A549 (cell line): ENCODE data around the gene PLPP2. TPM values are rescaled to one million over a fixed set of nuclear protein-coding genes. Genes with fewer than 3 reads are reported as not detected.

Source experiments
- ATAC-seq, 2 experiments: fragments of 200-7000 bp in 1 of 2; fragments of >200 bp in 1 of 2; cut with Nextera tagmentation in 1 of 2; cut with Tn5 transposase in 1 of 2; 3 replicates each; pipeline versions ENCODE4 v1.8.0 to v1.9.1; 2018 to 2020; ENCODE audit warnings: mild to moderate bottlenecking in 1 of 2, moderate library complexity in 1 of 2
- CTCF ChIA-PET: fragments of 300-600 bp; sonication (Branson Sonifier 250); formaldehyde crosslinking; extraction: SDS; loops from one replicate; lab custom pipeline; 2021; ENCODE audit warnings: antibody characterized with exemption, inconsistent platforms; lab: Yijun Ruan, JAX
- POLR2A ChIA-PET: fragments of 350-600 bp; formaldehyde crosslinking; extraction: SDS; loops from one replicate; lab custom pipeline; 2021; ENCODE audit warnings: antibody characterized with exemption, inconsistent platforms; lab: Yijun Ruan, JAX
- DNase-seq, 2 experiments: peaks; one replicate each; pipeline versions ENCODE4 v3.0.0 to v3.0.0-alpha.2; 2011 to 2016; ENCODE audit warnings: low read depth in 1 of 2, low spot score in 1 of 2
- FAIRE-seq: peaks from 2 replicates; lab custom pipeline; 2011; peaks lifted over from hg19 to GRCh38; lab: Jason Lieb, UNC
- H3K27ac ChIP-seq, 2 experiments: fragments of >200 bp; sonication (Bioruptor Twin); formaldehyde crosslinking; 3 replicates each; pipeline ENCODE4 v1.5.1; 2016 to 2017
- H3K4me1 ChIP-seq: fragments of >200 bp; sonication (Bioruptor Twin); formaldehyde crosslinking; 3 replicates; pipeline ENCODE4 v1.6.1; 2016
- H3K4me2 ChIP-seq: fragments of >200 bp; sonication (Bioruptor Twin); formaldehyde crosslinking; 3 replicates; pipeline ENCODE4 v1.6.1; 2016
- H3K4me3 ChIP-seq: fragments of >200 bp; sonication (Bioruptor Twin); formaldehyde crosslinking; 3 replicates; pipeline ENCODE4 v1.5.1; 2016
- H3K9me3 ChIP-seq: fragments of >200 bp; sonication (Bioruptor Twin); formaldehyde crosslinking; 3 replicates; pipeline ENCODE4 v1.6.1; 2016
- CBX8 ChIP-seq: fragments of 200-600 bp; sonication (generic); IDR thresholded peaks from 2 replicates; pipeline ENCODE4 v1.6.1; 2016
- FOSB ChIP-seq: fragments of 250-450 bp; sonication (Bioruptor Pico); IDR thresholded peaks from 2 replicates; pipeline ENCODE4 v1.5.0; 2020; ENCODE audit warnings: mild to moderate bottlenecking, moderate library complexity
- GATA3 ChIP-seq: IDR thresholded peaks from 2 replicates; pipeline ENCODE4 v1.6.1; 2012; ENCODE audit warnings: borderline replicate concordance
- HOXB13 ChIP-seq: fragments of 250-450 bp; sonication (Bioruptor Pico); IDR thresholded peaks from 2 replicates; pipeline ENCODE4 v1.5.0; 2020; ENCODE audit warnings: low read depth, mild to moderate bottlenecking, moderate library complexity
- JUNB ChIP-seq: fragments of >200 bp; sonication (Bioruptor Twin); formaldehyde crosslinking; IDR thresholded peaks from 2 replicates; pipeline ENCODE4 v1.6.1; 2016
- KDM1A ChIP-seq: fragments of 200-600 bp; sonication (generic); IDR thresholded peaks from 2 replicates; pipeline ENCODE4 v1.6.1; 2016; ENCODE audit warnings: low read depth, mild to moderate bottlenecking
- MAFK ChIP-seq: fragments of 450-650 bp; IDR thresholded peaks from 2 replicates; pipeline ENCODE4 v1.6.1; 2014; ENCODE audit not compliant: partially characterized antibody
- MYC ChIP-seq: IDR thresholded peaks from 2 replicates; pipeline ENCODE4 v1.6.1; 2012; ENCODE audit warnings: mild to moderate bottlenecking, inconsistent platforms, low read length, improper control_type of control experiment, borderline replicate concordance
- NR3C1 ChIP-seq: fragments of >200 bp; sonication (Bioruptor Twin); formaldehyde crosslinking; IDR thresholded peaks from 3 replicates; pipeline ENCODE4 v1.6.1; 2017
- POLR2AphosphoS2 ChIP-seq: conservative IDR thresholded peaks from 2 replicates; pipeline ENCODE4 v1.6.1; 2012; ENCODE audit warnings: low read length, improper control_type of control experiment, inconsistent platforms
- RARB ChIP-seq: fragments of 250-450 bp; sonication (Bioruptor Pico); IDR thresholded peaks from 2 replicates; pipeline ENCODE4 v1.8.0; 2021; ENCODE audit warnings: mild to moderate bottlenecking, moderate library complexity
- RNF2 ChIP-seq: fragments of 200-600 bp; sonication (generic); IDR thresholded peaks from 2 replicates; pipeline ENCODE4 v1.6.1; 2016; ENCODE audit warnings: low read depth, mild to moderate bottlenecking, antibody characterized with exemption, moderate library complexity, borderline replicate concordance
- SMC3 ChIP-seq: fragments of >200 bp; sonication (Bioruptor Twin); formaldehyde crosslinking; IDR thresholded peaks from 3 replicates; pipeline ENCODE4 v1.6.1; 2018; ENCODE audit warnings: inconsistent platforms
- SREBF2 ChIP-seq: fragments of 450-650 bp; IDR thresholded peaks from 2 replicates; pipeline ENCODE4 v1.6.1; 2014; ENCODE audit warnings: mild to moderate bottlenecking, moderate library complexity
- ZC3H11A ChIP-seq: fragments of 450-650 bp; IDR thresholded peaks from 2 replicates; pipeline ENCODE4 v1.6.1; 2014; ENCODE audit warnings: antibody characterized with exemption, mild to moderate bottlenecking
- ZFP36 ChIP-seq: fragments of 450-650 bp; IDR thresholded peaks from 2 replicates; pipeline ENCODE4 v1.6.1; 2014; ENCODE audit warnings: borderline replicate concordance; ENCODE audit not compliant: partially characterized antibody
- ZNF302 ChIP-seq: fragments of 250-450 bp; sonication (Bioruptor Pico); IDR thresholded peaks from 2 replicates; pipeline ENCODE4 v1.9.0; 2021; ENCODE audit warnings: inconsistent platforms, mild to moderate bottlenecking, moderate library complexity
- ZSCAN20 ChIP-seq: fragments of 250-450 bp; sonication (Bioruptor Pico); IDR thresholded peaks from 2 replicates; pipeline ENCODE4 v1.8.0; 2022; ENCODE audit warnings: mild to moderate bottlenecking, moderate library complexity
- WGBS: methylation state at CpG from one replicate; pipeline ENCODE4 v1.1.6; 2017; ENCODE audit errors: missing lambda C conversion rate; 5-methylcytosine and 5-hydroxymethylcytosine counted together
- polyA plus RNA-seq, 4 experiments: library from polyadenylated mRNA; depleted of rRNA in 3 of 4; stranded (reverse); fragments of >200 nt; fragmentation: RNase III in 1 of 4; extraction: RNeasy Plus Mini Kit Qiagen cat#74134 plus additional on column Dnase treatment in 1 of 4; gene quantifications; 2 replicates in 3 of 4; 3 replicates in 1 of 4; pipeline ENCODE4 v1.2.3, GENCODE V29; 2011 to 2017
- TF ChIP-seq, protein P1 (sequence below): fragments of >200 bp; sonication (Bioruptor Twin); formaldehyde crosslinking; IDR thresholded peaks from 2 replicates; pipeline ENCODE4 v1.6.1; 2016
- TF ChIP-seq, protein P2 (sequence below): IDR thresholded peaks from 2 replicates; pipeline ENCODE4 v1.6.1; 2012
- TF ChIP-seq, protein P3 (sequence below): IDR thresholded peaks from 2 replicates; pipeline ENCODE4 v1.6.1; 2012; ENCODE audit warnings: low read depth, borderline replicate concordance
- TF ChIP-seq, protein P4 (sequence below): fragments of 250-450 bp; sonication (Bioruptor Pico); IDR thresholded peaks from 2 replicates; pipeline ENCODE4 v1.5.0; 2020; ENCODE audit warnings: low read depth, mild to moderate bottlenecking, moderate library complexity
- TF ChIP-seq, protein P5 (sequence below): fragments of 450-650 bp; IDR thresholded peaks from 2 replicates; pipeline ENCODE4 v1.6.1; 2014; ENCODE audit warnings: antibody characterized with exemption
- TF ChIP-seq, protein P6 (sequence below): fragments of >200 bp; sonication (Bioruptor Twin); formaldehyde crosslinking; IDR thresholded peaks from 3 replicates; pipeline ENCODE4 v1.6.1; 2016

PLPP2 gene
- polyA plus RNA-seq, 2 of the 4 experiments (the other 2 are of a cell fraction), result 44.2 to 100 TPM

DNA sequence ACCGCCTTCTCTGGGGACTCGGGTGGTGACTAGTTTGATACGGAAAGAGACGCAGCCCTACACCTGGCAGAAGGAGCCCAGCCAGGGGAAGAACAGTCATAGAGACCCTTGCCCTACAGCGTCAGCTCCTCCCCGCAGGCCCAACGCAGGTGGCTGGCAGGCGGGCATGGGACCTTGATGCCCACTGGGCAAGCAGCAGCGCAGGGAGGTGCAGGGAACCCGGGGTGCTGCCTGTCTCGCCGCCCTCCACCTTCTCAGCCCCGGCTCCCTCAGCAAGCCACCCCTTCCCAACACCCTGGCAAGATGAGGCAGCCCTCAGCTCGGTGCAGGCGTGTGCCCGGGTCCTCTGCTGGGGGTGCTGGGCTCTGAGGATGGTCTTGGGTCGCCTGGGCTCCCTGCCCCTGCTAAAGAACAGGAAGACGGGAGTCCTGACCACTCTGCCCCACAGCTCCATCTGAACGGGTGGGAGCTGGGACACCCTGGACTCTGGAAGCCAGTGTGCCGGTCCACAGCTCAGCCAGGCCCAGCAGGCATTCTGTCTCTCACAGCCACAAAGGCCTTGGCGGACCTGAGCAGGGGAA, 44.4 kb upstream of the PLPP2 start:
- no peak for ATAC-seq
- ChIA-PET POLR2A (no interaction called here), CTCF (no interaction called here)
- Histone ChIP-seq H3K27ac (no peak overlapping the region), H3K4me1 (no peaks in the 10 kb centered on the region), H3K4me2 (no peak overlapping the region), H3K9me3 (no peaks in the 10 kb centered on the region), H3K4me3 (no peak overlapping the region)
- DNase-seq, result no peak
- TF ChIP-seq FOSB (CRISPR knock-in tag), result no peak
- TF ChIP-seq NR3C1, result no peak
- TF ChIP-seq, protein P1, sequence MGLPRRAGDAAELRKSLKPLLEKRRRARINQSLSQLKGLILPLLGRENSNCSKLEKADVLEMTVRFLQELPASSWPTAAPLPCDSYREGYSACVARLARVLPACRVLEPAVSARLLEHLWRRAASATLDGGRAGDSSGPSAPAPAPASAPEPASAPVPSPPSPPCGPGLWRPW, result no peak
- no peak for TF ChIP-seq ZFP36
- TF ChIP-seq, protein P2, sequence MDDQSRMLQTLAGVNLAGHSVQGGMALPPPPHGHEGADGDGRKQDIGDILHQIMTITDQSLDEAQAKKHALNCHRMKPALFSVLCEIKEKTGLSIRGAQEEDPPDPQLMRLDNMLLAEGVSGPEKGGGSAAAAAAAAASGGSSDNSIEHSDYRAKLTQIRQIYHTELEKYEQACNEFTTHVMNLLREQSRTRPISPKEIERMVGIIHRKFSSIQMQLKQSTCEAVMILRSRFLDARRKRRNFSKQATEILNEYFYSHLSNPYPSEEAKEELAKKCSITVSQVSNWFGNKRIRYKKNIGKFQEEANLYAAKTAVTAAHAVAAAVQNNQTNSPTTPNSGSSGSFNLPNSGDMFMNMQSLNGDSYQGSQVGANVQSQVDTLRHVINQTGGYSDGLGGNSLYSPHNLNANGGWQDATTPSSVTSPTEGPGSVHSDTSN, result no peak
- TF ChIP-seq SREBF2, result no peak
- TF ChIP-seq RARB, result no peak
- no peak for TF ChIP-seq ZC3H11A
- no peak for TF ChIP-seq RNF2
- no peak for TF ChIP-seq GATA3
- no peak for TF ChIP-seq HOXB13 (CRISPR knock-in tag)
- no peak for FAIRE-seq
- WGBS, result 94% methylated on average over 4 of the region's 21 CpGs

DNA sequence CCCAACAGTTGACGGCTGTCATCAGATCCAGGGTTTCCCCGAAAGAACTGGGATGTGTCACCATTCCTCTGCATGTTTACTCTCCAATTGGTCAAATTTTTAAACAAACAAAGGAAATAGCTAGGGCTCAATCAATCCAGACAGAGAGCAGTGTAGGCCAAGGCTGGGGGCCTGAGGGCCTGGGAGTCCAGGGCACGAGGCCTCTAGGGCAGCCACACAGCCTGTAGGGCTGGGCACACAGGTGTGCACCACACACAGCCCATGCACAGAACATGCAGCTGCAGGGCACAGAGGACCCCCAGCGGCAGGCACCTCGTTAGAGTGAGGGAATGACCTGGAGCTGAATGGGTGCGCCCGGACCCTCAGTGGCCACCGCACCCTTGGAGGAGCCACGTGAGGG, 43.9 kb upstream of the PLPP2 start:
- FAIRE-seq (no peak), ATAC-seq (0 out of 6 replicates have a peak, but pooled peaks of 1 of the 2 experiments have one; percentile 28), DNase-seq (no peak)
- POLR2A ChIA-PET, result no interaction called here
- Histone ChIP-seq H3K27ac (no peak overlapping the region), H3K4me2 (no peak overlapping the region), H3K9me3 (no peaks in the 10 kb centered on the region), H3K4me1 (no peaks in the 10 kb centered on the region), H3K4me3 (no peak overlapping the region)
- CTCF ChIA-PET, result no interaction called here
- no peak for TF ChIP-seq GATA3
- no peak for TF ChIP-seq RARB
- TF ChIP-seq, protein P3, sequence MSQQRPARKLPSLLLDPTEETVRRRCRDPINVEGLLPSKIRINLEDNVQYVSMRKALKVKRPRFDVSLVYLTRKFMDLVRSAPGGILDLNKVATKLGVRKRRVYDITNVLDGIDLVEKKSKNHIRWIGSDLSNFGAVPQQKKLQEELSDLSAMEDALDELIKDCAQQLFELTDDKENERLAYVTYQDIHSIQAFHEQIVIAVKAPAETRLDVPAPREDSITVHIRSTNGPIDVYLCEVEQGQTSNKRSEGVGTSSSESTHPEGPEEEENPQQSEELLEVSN, result no peak
- no peak for TF ChIP-seq CBX8
- TF ChIP-seq ZC3H11A, result no peak
- WGBS, result 91% methylated on average over 6 of the region's 9 CpGs

DNA sequence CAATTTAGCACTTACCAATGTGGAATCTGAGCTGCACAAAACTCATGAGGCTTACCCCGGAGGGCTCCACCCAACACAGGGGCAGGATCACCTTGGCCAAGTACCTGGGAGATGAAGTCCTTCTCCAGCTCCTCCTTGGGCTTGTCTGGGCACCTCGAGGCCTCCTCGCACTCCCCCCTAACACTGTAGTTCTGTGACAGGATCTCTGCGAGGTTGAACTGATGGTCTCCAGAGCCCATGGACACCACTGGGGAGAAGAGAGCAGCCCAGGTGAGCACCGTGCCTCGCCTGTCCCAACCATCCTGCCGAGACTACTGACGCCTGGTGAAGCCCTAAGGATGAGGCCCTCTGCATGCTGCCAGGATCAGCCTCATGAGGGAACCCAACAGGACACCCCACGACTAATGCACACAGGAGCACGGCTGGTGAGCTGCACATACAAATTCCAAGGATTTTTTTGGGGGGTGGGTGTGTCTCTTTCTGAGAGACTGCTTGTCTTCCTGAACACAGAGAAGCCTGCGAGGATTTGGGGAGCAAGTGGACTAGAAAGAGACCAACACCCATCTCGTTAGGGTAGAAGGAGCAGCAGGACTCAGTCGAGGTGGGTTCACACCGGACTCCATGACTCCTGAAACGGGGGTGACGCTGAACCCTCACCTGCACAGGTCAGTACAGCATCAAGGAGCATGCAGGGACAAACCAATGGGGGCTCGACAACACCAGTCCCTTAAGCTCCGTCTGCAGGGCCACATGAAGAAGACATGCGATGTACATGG, 43.3 kb upstream of the PLPP2 start:
- Histone ChIP-seq H3K4me3 (no peak overlapping the region), H3K27ac (no peak overlapping the region), H3K4me1 (no peaks in the 10 kb centered on the region), H3K9me3 (no peaks in the 10 kb centered on the region), H3K4me2 (no peak overlapping the region)
- no peak for DNase-seq
- TF ChIP-seq ZC3H11A, result no peak
- TF ChIP-seq ZNF302 (CRISPR knock-in tag), result no peak
- TF ChIP-seq ZSCAN20, result no peak
- no peak for TF ChIP-seq SMC3
- no peak for FAIRE-seq
- ChIA-PET POLR2A (no interaction called here), CTCF (no interaction called here)
- 94% methylated on average over 9 of the region's 19 CpGs for WGBS
- ATAC-seq, result no peak

DNA sequence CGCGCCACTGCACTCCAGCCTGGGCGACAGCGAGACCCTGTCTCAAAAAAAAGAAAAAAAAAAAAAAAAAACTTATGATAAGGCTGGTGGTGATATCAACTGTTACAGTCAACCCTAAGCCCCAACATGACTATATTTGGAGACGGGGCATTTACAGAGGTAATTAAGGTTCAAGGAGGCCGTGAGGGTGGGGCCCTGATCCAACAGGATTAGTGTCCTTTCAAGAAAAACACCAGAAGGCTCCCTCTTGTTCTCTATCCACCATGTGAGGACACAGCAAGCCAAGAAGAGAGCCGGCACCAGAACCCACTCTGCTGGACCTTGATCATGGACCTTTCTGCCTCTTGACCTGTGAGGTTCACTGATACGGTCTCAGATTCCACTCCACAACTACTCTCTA, 39.3 kb upstream of the PLPP2 start:
- Histone ChIP-seq H3K4me3 (no peak overlapping the region), H3K4me2 (no peak overlapping the region), H3K27ac (no peak overlapping the region), H3K9me3 (peaks cover 16% of the 10 kb centered on the region; the same call in 2 of the 3 replicates), H3K4me1 (no peaks in the 10 kb centered on the region)
- DNase-seq (no peak), ATAC-seq (no peak), FAIRE-seq (no peak)
- WGBS, result 94% methylated on average over 8 of the region's 8 CpGs
- POLR2A ChIA-PET, result no interaction called here
- CTCF ChIA-PET, result no interaction called here
- TF ChIP-seq CBX8 (no peak), JUNB (no peak), KDM1A (no peak), ZFP36 (no peak), ZSCAN20 (no peak), MYC (no peak), MAFK (no peak), ZNF302 (CRISPR knock-in tag) (no peak), POLR2AphosphoS2 (no peak)
- TF ChIP-seq, protein P4, sequence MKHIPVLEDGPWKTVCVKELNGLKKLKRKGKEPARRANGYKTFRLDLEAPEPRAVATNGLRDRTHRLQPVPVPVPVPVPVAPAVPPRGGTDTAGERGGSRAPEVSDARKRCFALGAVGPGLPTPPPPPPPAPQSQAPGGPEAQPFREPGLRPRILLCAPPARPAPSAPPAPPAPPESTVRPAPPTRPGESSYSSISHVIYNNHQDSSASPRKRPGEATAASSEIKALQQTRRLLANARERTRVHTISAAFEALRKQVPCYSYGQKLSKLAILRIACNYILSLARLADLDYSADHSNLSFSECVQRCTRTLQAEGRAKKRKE, result no peak
- TF ChIP-seq, protein P5, sequence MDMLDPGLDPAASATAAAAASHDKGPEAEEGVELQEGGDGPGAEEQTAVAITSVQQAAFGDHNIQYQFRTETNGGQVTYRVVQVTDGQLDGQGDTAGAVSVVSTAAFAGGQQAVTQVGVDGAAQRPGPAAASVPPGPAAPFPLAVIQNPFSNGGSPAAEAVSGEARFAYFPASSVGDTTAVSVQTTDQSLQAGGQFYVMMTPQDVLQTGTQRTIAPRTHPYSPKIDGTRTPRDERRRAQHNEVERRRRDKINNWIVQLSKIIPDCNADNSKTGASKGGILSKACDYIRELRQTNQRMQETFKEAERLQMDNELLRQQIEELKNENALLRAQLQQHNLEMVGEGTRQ, result no peak
- TF ChIP-seq, protein P6, sequence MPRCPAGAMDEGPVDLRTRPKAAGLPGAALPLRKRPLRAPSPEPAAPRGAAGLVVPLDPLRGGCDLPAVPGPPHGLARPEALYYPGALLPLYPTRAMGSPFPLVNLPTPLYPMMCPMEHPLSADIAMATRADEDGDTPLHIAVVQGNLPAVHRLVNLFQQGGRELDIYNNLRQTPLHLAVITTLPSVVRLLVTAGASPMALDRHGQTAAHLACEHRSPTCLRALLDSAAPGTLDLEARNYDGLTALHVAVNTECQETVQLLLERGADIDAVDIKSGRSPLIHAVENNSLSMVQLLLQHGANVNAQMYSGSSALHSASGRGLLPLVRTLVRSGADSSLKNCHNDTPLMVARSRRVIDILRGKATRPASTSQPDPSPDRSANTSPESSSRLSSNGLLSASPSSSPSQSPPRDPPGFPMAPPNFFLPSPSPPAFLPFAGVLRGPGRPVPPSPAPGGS, result no peak
- TF ChIP-seq, protein P3, result no peak
